Small intestine (tissue), 7 donors: ENCODE data around the gene STARD10. TPM values are rescaled to one million over a fixed set of nuclear protein-coding genes. Genes with fewer than 3 reads are reported as not detected.
A peak's percentile ranks its signal among the peaks of the same experiment; 100 is the strongest.

Experiments used
- DNase-seq, 2 donors: peaks; one replicate each; pipeline versions ENCODE4 v3.0.0 to v3.0.0-alpha.2; 2013
- FAIRE-seq: peaks from 2 replicates; lab custom pipeline; 2012; peaks lifted over from hg19 to GRCh38; lab: Jason Lieb, UNC
- H3K27ac ChIP-seq, 3 donors: one replicate each; pipeline ENCODE4 v1.5.1; 2013; ENCODE audit warnings: low read length in 2 of 3, mild to moderate bottlenecking in 2 of 3, control low read depth in 1 of 3, inconsistent platforms in 1 of 3, low read depth in 1 of 3, moderate library complexity in 1 of 3
- H3K27me3 ChIP-seq, 3 donors: one replicate each; pipeline ENCODE4 v1.6.1; 2013; ENCODE audit warnings: low read length in 3 of 3, inconsistent platforms in 1 of 3; ENCODE audit not compliant: control insufficient read depth in 3 of 3, insufficient read depth in 3 of 3
- H3K36me3 ChIP-seq, 3 donors: one replicate each; pipeline ENCODE4 v1.6.1; 2013; ENCODE audit warnings: low read length in 3 of 3, inconsistent platforms in 1 of 3, low read depth in 1 of 3, mild to moderate bottlenecking in 1 of 3, moderate library complexity in 1 of 3; ENCODE audit not compliant: control insufficient read depth in 3 of 3, insufficient read depth in 2 of 3
- H3K4me1 ChIP-seq, 3 donors: one replicate each; pipeline ENCODE4 v1.6.1; 2013; ENCODE audit warnings: low read length in 2 of 3, inconsistent platforms in 1 of 3, low read depth in 1 of 3, mild to moderate bottlenecking in 1 of 3, moderate library complexity in 1 of 3; ENCODE audit not compliant: control insufficient read depth in 3 of 3, insufficient read depth in 2 of 3
- H3K4me3 ChIP-seq, 3 donors: one replicate each; pipeline ENCODE4 v1.5.1; 2013; ENCODE audit warnings: low read length in 3 of 3, control low read depth in 1 of 3, inconsistent platforms in 1 of 3, low read depth in 1 of 3, mild to moderate bottlenecking in 1 of 3, moderate library complexity in 1 of 3
- H3K9me3 ChIP-seq, 2 donors: one replicate each; pipeline ENCODE4 v1.6.1; 2013; ENCODE audit warnings: low read depth in 1 of 2, low read length in 1 of 2; ENCODE audit not compliant: control insufficient read depth in 2 of 2, insufficient read depth in 1 of 2
- WGBS, 3 donors: extraction: QIAGEN DNeasy Blood & Tissue Kit; methylation state at CpG; one replicate each; pipeline ENCODE4 v1.1.7; 2013; 5-methylcytosine and 5-hydroxymethylcytosine counted together
- polyA plus RNA-seq, 4 donors: library from polyadenylated mRNA; stranded (reverse) in 3 of 4; unstranded in 1 of 4; fragments of 200-250 nt in 3 of 4; fragments of 120-200 nt in 1 of 4; gene quantifications; one replicate each; pipeline versions ENCODE4 v1.2.1 to v1.2.3, GENCODE V29; 2013
- donor health status: healthy with polysubstance abuse.
- donor health status: control.
- donor health status: control.
- donor health status: Bipolar disorder and iron deficiency.
- donor health status: healthy.

Gene STARD10
- polyA plus RNA-seq, 4 donors, result 169 to 473 (median 284) TPM

DNA sequence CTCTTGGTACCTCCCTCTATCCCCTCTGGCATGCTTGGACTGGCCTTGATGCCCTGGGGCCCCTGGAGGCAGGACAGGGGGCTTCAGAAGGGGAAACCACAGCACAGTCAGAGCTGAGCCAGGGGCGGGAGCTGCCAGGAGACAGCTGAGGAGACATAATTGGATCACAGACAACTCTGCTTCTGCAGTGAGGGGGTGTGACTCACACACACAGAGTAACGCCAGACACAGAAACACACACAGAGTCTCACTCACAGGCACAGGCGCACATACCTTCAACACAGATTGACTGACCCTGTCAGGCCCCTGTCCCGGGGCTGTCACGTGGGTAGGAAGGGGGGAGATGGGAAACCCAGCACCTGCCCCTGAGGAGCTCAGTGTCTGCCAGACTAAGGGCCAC lies 20.6 kb downstream of the STARD10 start:
- FAIRE-seq (no peak), DNase-seq (peak in 1 of 2 donors; percentile 40)
- peaks cover 0 to 79% (median 0%) of the 10 kb centered on the region in 3 donors for H3K4me1 ChIP-seq
- H3K9me3 ChIP-seq, result no peaks in the 10 kb centered on the region
- 40 to 50% (median 47%) methylated on average over 5 of the region's 5 CpGs for WGBS, 3 donors
- no peak overlapping the region for H3K4me3 ChIP-seq
- peaks cover 0 to 95% (median 0%) of the 10 kb centered on the region in 3 donors for H3K36me3 ChIP-seq
- no peaks in the 10 kb centered on the region for H3K27me3 ChIP-seq
- H3K27ac ChIP-seq, result peak overlapping the region in 1 of 3 donors; percentile 50

GRCh38 chr11:72772059-72772458 lies 21.8 kb downstream of the STARD10 start:
- 75 to 90% (median 75%) methylated on average over 11 to 12 of the region's 12 CpGs for WGBS, 3 donors
- Histone ChIP-seq H3K36me3 (peaks cover 0 to 95% (median 0%) of the 10 kb centered on the region in 3 donors), H3K4me1 (peaks cover 0 to 78% (median 0%) of the 10 kb centered on the region in 3 donors), H3K27me3 (no peaks in the 10 kb centered on the region), H3K27ac (no peak overlapping the region), H3K9me3 (no peaks in the 10 kb centered on the region), H3K4me3 (no peak overlapping the region)
- DNase-seq (no peak), FAIRE-seq (no peak)

GRCh38 chr11:72771507-72771906 lies 22.3 kb downstream of the STARD10 start:
- H3K9me3 ChIP-seq, result no peaks in the 10 kb centered on the region
- peaks cover 0 to 78% (median 0%) of the 10 kb centered on the region in 3 donors for H3K4me1 ChIP-seq
- 49 to 72% (median 66%) methylated on average over 4 of the region's 4 CpGs for WGBS, 3 donors
- no peak overlapping the region for H3K4me3 ChIP-seq
- no peak overlapping the region for H3K27ac ChIP-seq
- peaks cover 0 to 93% (median 0%) of the 10 kb centered on the region in 3 donors for H3K36me3 ChIP-seq
- FAIRE-seq (no peak), DNase-seq (no peak)
- no peaks in the 10 kb centered on the region for H3K27me3 ChIP-seq

- H3K36me3 ChIP-seq, result peaks cover 0 to 91% (median 0%) of the 10 kb centered on the region in 3 donors
- no peak overlapping the region for H3K27ac ChIP-seq
- H3K9me3 ChIP-seq, result no peaks in the 10 kb centered on the region
- WGBS, 3 donors, result 75 to 76% (median 75%) methylated on average over 3 of the region's 3 CpGs
- H3K27me3 ChIP-seq, result no peaks in the 10 kb centered on the region
- FAIRE-seq (no peak), DNase-seq (no peak)
- no peak overlapping the region for H3K4me3 ChIP-seq
- peaks cover 0 to 76% (median 0%) of the 10 kb centered on the region in 3 donors for H3K4me1 ChIP-seq
Measured at GRCh38 chr11:72770799-72771198, 23.0 kb downstream of the STARD10 start.

GRCh38 chr11:72769680-72770079 lies 24.2 kb downstream of the STARD10 start:
- FAIRE-seq (no peak), DNase-seq (no peak)
- H3K4me3 ChIP-seq, result no peak overlapping the region
- H3K27ac ChIP-seq, result no peak overlapping the region
- peaks cover 0 to 74% (median 0%) of the 10 kb centered on the region in 3 donors for H3K4me1 ChIP-seq
- no peaks in the 10 kb centered on the region for H3K27me3 ChIP-seq
- H3K36me3 ChIP-seq, result peaks cover 0 to 89% (median 0%) of the 10 kb centered on the region in 3 donors
- H3K9me3 ChIP-seq, result no peaks in the 10 kb centered on the region
- WGBS, 3 donors, result 49 to 68% (median 65%) methylated on average over 4 of the region's 4 CpGs

DNA sequence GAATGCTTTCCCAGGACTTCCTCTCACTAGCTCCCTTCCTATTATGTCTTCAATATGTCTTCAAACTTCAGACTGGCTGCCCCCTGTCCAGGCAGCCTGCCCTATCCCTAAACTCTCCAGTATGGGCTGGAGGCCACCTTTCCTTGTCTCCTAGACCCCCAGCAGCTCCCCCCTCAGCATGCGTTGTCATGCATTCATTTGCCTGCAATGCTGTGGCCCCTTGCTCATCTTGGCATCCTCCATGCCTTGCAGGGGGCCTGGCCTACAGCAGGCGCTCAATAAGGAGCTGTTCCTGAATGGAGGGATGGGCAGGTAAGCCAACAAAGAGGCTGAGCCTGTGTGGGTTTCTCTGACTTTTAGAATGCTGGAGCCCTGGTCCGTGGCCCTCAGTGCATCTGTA lies 25.3 kb downstream of the STARD10 start:
- DNase-seq (no peak), FAIRE-seq (no peak)
- H3K27me3 ChIP-seq, result no peaks in the 10 kb centered on the region
- no peak overlapping the region for H3K27ac ChIP-seq
- H3K9me3 ChIP-seq, result no peaks in the 10 kb centered on the region
- H3K36me3 ChIP-seq, result peaks cover 0 to 89% (median 0%) of the 10 kb centered on the region in 3 donors
- 87 to 89% (median 88%) methylated on average over 3 of the region's 3 CpGs for WGBS, 3 donors
- H3K4me1 ChIP-seq, result peaks cover 0 to 75% (median 0%) of the 10 kb centered on the region in 3 donors
- H3K4me3 ChIP-seq, result no peak overlapping the region

GRCh38 chr11:72767203-72768062 lies 26.4 kb downstream of the STARD10 start:
- WGBS, 3 donors, result 71 to 88% (median 74%) methylated on average over 4 of the region's 4 CpGs
- no peak for FAIRE-seq
- Histone ChIP-seq H3K9me3 (no peaks in the 10 kb centered on the region), H3K36me3 (peaks cover 0 to 85% (median 0%) of the 10 kb centered on the region in 3 donors), H3K4me3 (no peak overlapping the region), H3K27me3 (no peaks in the 10 kb centered on the region), H3K27ac (peak overlapping the region in 1 of 3 donors; percentile 54), H3K4me1 (peaks cover 0 to 67% (median 0%) of the 10 kb centered on the region in 3 donors)
- DNase-seq, result no peak

DNA sequence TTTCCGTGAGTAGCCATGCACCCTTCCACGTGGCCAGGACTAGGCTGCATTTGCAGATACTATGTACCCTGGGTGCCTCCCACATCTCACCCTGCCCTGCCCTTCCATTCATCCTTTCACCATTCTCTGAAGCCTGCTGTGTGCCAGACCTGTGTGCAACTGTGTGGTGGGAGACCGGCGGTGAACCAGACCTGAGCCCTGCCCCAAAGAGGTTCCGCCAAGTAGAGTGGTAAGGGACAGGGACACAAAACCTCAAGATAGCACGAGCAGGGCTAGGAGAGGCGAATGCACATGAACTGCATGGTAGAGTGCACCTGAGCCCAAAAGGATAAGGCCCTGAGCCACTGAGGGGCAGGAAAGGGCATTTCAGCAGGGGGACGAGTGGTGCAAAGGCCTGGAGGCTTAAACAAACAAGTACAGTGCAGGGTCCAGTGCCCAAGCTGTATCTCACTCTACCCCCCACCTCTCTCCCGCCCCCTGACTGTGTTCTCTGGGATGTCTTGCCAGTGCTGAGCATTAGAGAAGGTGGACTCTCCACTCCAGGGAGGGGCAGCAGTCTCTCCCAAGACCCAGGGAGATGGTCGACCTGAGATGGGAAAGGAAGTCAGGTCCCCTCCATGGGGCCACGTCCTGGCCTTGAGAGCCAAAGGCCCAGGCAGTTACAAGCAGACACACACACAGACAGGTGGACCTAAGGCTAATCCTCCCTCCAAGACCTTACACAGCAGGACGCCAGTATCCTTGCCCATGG lies 27.5 kb downstream of the STARD10 start:
- Histone ChIP-seq H3K9me3 (no peaks in the 10 kb centered on the region), H3K27me3 (no peaks in the 10 kb centered on the region), H3K36me3 (peaks cover 0 to 80% (median 0%) of the 10 kb centered on the region in 3 donors), H3K4me1 (peaks cover 0 to 56% (median 0%) of the 10 kb centered on the region in 3 donors), H3K4me3 (no peak overlapping the region), H3K27ac (peak overlapping the region in 1 of 3 donors; percentile 54)
- FAIRE-seq (no peak), DNase-seq (peak in 1 of 2 donors; percentile 44)
- WGBS, 3 donors, result 48 to 70% (median 53%) methylated on average over 12 of the region's 12 CpGs
